ENCODE results near the gene ITGB1BP1. TPM values are rescaled to one million over a fixed set of nuclear protein-coding genes. Genes with fewer than 3 reads are reported as not detected.
A peak's percentile ranks its signal among the peaks of the same experiment; 100 is the strongest.

The ITGB1BP1 gene
- total and polyA plus RNA-seq, 2 of the 13 experiments (the other 11 are each of a cell fraction or from before 2014, with no cell fraction given), result 106 to 108 TPM

- TF ChIP-seq ARHGAP35 (CRISPR knock-in tag; IDR thresholded peaks at IDR 0.05; ENCODE audit: borderline replicate concordance), result no peak; the same call in 1 of the 2 replicates
- TF ChIP-seq NR0B2 (CRISPR knock-in tag; IDR thresholded peaks at IDR 0.05), result peak; percentile 60; the same call in 1 of the 2 replicates
- TF ChIP-seq ERF (CRISPR knock-in tag; IDR thresholded peaks at IDR 0.05), result no peak
- TF ChIP-seq ZNF512B (CRISPR knock-in tag; IDR thresholded peaks at IDR 0.05; ENCODE audit: borderline replicate concordance), result peak; percentile 72; the same call in 1 of the 2 replicates
- no peak for TF ChIP-seq ZNF572 (CRISPR knock-in tag; IDR thresholded peaks at IDR 0.05)
- peak; percentile 40; the same call in 1 of the 2 replicates for TF ChIP-seq REPIN1 (CRISPR knock-in tag; IDR thresholded peaks at IDR 0.05; ENCODE audit: borderline replicate concordance, low read depth)
- no peak for TF ChIP-seq ESRRA (CRISPR knock-in tag; IDR thresholded peaks at IDR 0.05; ENCODE audit: low read depth)
- TF ChIP-seq STAT6 (CRISPR knock-in tag; IDR thresholded peaks at IDR 0.05; ENCODE audit: borderline replicate concordance), result no peak; the same call in 1 of the 2 replicates
- TF ChIP-seq ATF1 (CRISPR knock-in tag; IDR thresholded peaks at IDR 0.05), result no peak
- peak; percentile 90 for TF ChIP-seq PRMT3 (CRISPR knock-in tag; IDR thresholded peaks at IDR 0.05; ENCODE audit: borderline replicate concordance, low read depth)
- peak; percentile 93 for TF ChIP-seq ZNF687 (CRISPR knock-in tag; IDR thresholded peaks at IDR 0.05)
- TF ChIP-seq ZNF224 (CRISPR knock-in tag; IDR thresholded peaks at IDR 0.05), result peak; percentile 75; the same call in 1 of the 2 replicates
- TF ChIP-seq MYNN (CRISPR knock-in tag; IDR thresholded peaks at IDR 0.05; ENCODE audit: low read depth), result no peak
- TF ChIP-seq TAF15 (IDR thresholded peaks at IDR 0.05; ENCODE audit: low read depth, low read length, poor library complexity, severe bottlenecking), result no peak
- TF ChIP-seq ATF2 (CRISPR knock-in tag; IDR thresholded peaks at IDR 0.05), result no peak
- TF ChIP-seq ZNF598 (CRISPR knock-in tag; IDR thresholded peaks at IDR 0.05; ENCODE audit: borderline replicate concordance), result no peak
Observed at GRCh38 chr2:9422321-9423099, 818 bp downstream of the ITGB1BP1 start (continued).

Data from HepG2 (cell line).